ENCODE measurements around the gene DYNLT4. TPM values are rescaled to one million over a fixed set of nuclear protein-coding genes. Genes with fewer than 3 reads are reported as not detected.
A peak's percentile ranks its signal among the peaks of the same experiment; 100 is the strongest.

Gene DYNLT4
- polyA plus RNA-seq, 1 donor (not counting 4 experiments of a cell fraction or from before 2014, with no cell fraction given), result not detected

DNA sequence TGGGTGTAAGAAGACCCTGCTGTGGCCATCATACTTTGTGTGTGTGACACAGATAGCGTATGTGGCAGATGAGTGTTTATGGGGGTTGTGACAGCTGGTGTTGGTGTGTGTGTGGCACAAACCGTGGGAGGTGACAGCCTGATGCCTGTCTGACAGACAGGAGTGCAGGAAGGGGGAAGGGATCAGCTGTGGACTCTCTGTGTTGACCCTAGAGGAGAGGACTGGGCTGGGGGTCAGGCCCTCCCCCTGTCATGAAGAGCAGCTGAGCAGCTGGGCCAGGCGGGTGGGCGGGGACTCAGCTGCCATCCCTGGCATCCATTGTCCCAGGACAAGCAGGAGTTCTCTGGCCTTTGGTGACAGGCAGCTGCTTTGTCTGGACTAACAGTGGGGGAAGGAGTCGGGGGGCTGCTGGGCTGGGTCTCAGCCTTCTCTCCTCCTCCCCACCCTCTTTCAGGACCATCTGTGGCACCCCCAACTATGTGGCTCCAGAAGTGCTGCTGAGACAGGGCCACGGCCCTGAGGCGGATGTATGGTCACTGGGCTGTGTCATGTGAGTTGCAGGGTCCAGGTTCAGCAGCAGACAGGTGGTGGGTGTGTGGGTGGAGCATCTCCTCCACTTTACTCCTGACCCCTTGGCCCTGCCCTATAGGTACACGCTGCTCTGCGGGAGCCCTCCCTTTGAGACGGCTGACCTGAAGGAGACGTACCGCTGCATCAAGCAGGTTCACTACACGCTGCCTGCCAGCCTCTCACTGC, 4.7 kb downstream of the DYNLT4 start:
- Histone ChIP-seq H2AFZ (ENCODE audit: control insufficient read depth, low read length) (no peak overlapping the region), H3K79me2 (ENCODE audit: control insufficient read depth, insufficient read depth, low read length) (peaks cover 41% of the 10 kb centered on the region), H3K4me1 (ENCODE audit: control insufficient read depth, extremely low read depth, insufficient read depth, low read length) (peaks cover 42% of the 10 kb centered on the region), H3K4me2 (ENCODE audit: control insufficient read depth, extremely low read depth, insufficient read depth, low read depth, low read length) (peak overlapping the region; percentile 98), H3K9ac (ENCODE audit: control insufficient read depth, extremely low read depth, insufficient read depth, low read length) (peak overlapping the region; percentile 88), H3K27me3 (ENCODE audit: control insufficient read depth, extremely low read depth, insufficient read depth, low read length) (no peaks in the 10 kb centered on the region), H4K20me1 (ENCODE audit: control insufficient read depth, extremely low read depth, insufficient read depth, low read length) (peaks cover 6% of the 10 kb centered on the region), H3K27ac (ENCODE audit: control insufficient read depth, insufficient read depth, low read length) (peak overlapping the region; percentile 85), H3K9me1 (ENCODE audit: control insufficient read depth, extremely low read depth, insufficient read depth, low read length) (no peaks in the 10 kb centered on the region), H3K9me3 (ENCODE audit: control insufficient read depth, low read depth, low read length) (no peaks in the 10 kb centered on the region), H3K36me3 (ENCODE audit: control insufficient read depth in 2 of 2, extremely low read depth in 1 of 2, insufficient read depth in 2 of 2, low read length in 2 of 2) (peaks cover 29 to 40% of the 10 kb centered on the region in 2 experiments), H3K4me3 (ENCODE audit: control insufficient read depth in 2 of 3, extremely low read depth in 1 of 3, insufficient read depth in 2 of 3, low read depth in 1 of 3, low read length in 3 of 3) (peak overlapping the region; percentile 89 to 99 (median 92))
- DNase-seq (ENCODE audit: low read depth, low spot score), result no peak
- no peak for FAIRE-seq
- dilution Hi-C loops (cut with MboI; ENCODE audit: extremely low pct_ligation_motif_present, low sequenced_read_pairs), result no loop called here
- TF ChIP-seq EZH2 (IDR thresholded peaks at IDR 0.05; ENCODE audit: low read length), result no peak
- TF ChIP-seq CTCF (optimal IDR thresholded peaks at IDR 0.05 in 1 of 3, IDR thresholded peaks at IDR 0.05 in 1 of 3, conservative IDR thresholded peaks at IDR 0.05 in 1 of 3; ENCODE audit: extremely low read depth in 1 of 3, insufficient read depth in 2 of 3, low read length in 3 of 3), result no peak

GRCh38 chr1:44801491-44802305, 5.5 kb downstream of the DYNLT4 start:
- no peak overlapping the region for H2AFZ ChIP-seq (ENCODE audit: control insufficient read depth, low read length)
- FAIRE-seq (peak; percentile 46), DNase-seq (ENCODE audit: low read depth, low spot score) (no peak)
- H3K79me2 ChIP-seq (ENCODE audit: control insufficient read depth, insufficient read depth, low read length), result peaks cover 41% of the 10 kb centered on the region
- no peaks in the 10 kb centered on the region for H3K9me1 ChIP-seq (ENCODE audit: control insufficient read depth, extremely low read depth, insufficient read depth, low read length)
- peaks cover 27 to 37% of the 10 kb centered on the region in 2 experiments for H3K36me3 ChIP-seq (ENCODE audit: control insufficient read depth in 2 of 2, extremely low read depth in 1 of 2, insufficient read depth in 2 of 2, low read length in 2 of 2)
- dilution Hi-C loops (cut with MboI; ENCODE audit: extremely low pct_ligation_motif_present, low sequenced_read_pairs), result no loop called here
- peak overlapping the region; percentile 89 to 99 (median 92) for H3K4me3 ChIP-seq (ENCODE audit: control insufficient read depth in 2 of 3, extremely low read depth in 1 of 3, insufficient read depth in 2 of 3, low read depth in 1 of 3, low read length in 3 of 3)
- no peaks in the 10 kb centered on the region for H3K27me3 ChIP-seq (ENCODE audit: control insufficient read depth, extremely low read depth, insufficient read depth, low read length)
- peaks cover 34% of the 10 kb centered on the region for H3K4me1 ChIP-seq (ENCODE audit: control insufficient read depth, extremely low read depth, insufficient read depth, low read length)
- H4K20me1 ChIP-seq (ENCODE audit: control insufficient read depth, extremely low read depth, insufficient read depth, low read length), result peaks cover 6% of the 10 kb centered on the region
- H3K9ac ChIP-seq (ENCODE audit: control insufficient read depth, extremely low read depth, insufficient read depth, low read length), result peak overlapping the region; percentile 88
- TF ChIP-seq CTCF (optimal IDR thresholded peaks at IDR 0.05 in 1 of 3, IDR thresholded peaks at IDR 0.05 in 1 of 3, conservative IDR thresholded peaks at IDR 0.05 in 1 of 3; ENCODE audit: extremely low read depth in 1 of 3, insufficient read depth in 2 of 3, low read length in 3 of 3) (no peak), EZH2 (IDR thresholded peaks at IDR 0.05; ENCODE audit: low read length) (no peak)
- H3K9me3 ChIP-seq (ENCODE audit: control insufficient read depth, low read depth, low read length), result no peaks in the 10 kb centered on the region
- peak overlapping the region; percentile 85 for H3K27ac ChIP-seq (ENCODE audit: control insufficient read depth, insufficient read depth, low read length)
- peak overlapping the region; percentile 98 for H3K4me2 ChIP-seq (ENCODE audit: control insufficient read depth, extremely low read depth, insufficient read depth, low read depth, low read length)
